ENCODE results near the gene DUOXA2. TPM values are rescaled to one million over a fixed set of nuclear protein-coding genes. Genes with fewer than 3 reads are reported as not detected.

Gene DUOXA2
- total and polyA plus RNA-seq, 2 experiments from 2014 or later: not detected

DNA sequence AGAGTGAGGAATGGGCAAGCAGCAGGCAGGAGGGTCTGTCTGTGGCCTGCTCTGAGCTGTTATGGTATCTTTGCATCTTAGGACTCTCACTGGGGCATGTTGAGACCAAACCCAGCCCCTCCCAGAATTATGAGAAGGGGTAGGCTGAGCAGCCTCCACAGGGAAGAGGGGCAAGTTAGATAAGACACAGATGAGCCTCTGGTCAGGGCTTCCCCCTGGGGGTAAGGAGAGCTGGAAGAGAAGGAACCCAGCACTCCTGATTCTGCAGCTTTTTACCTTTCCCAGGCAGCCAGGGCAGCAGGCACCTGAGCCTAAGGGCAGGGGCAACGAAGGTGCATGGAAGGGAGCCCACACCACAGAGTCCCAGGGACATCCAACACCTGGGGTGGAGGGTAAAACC lies 34.9 kb downstream of the DUOXA2 start:
- H3K4me1 Mint-ChIP-seq: peaks cover 5% of the 10 kb centered on the region; the same call in 1 of the 3 replicates
- Histone ChIP-seq H3K79me2 (replicated peaks; ENCODE audit: insufficient read depth) (no peaks in the 10 kb centered on the region), H3K9me2 (ENCODE audit: insufficient read depth) (no peaks in the 10 kb centered on the region), H3K4me3 (no peak overlapping the region), H3K36me3 (ENCODE audit: insufficient read depth) (no peaks in the 10 kb centered on the region), H3K4me2 (no peak overlapping the region), H3F3A (replicated peaks; ENCODE audit: low read depth) (no peaks in the 10 kb centered on the region), H3K27me3 (ENCODE audit: insufficient read depth) (no peaks in the 10 kb centered on the region), H3K27ac (ENCODE audit: low read depth) (no peak overlapping the region), H3K4me1 (ENCODE audit: insufficient read depth) (no peaks in the 10 kb centered on the region), H4K20me1 (replicated peaks; ENCODE audit: insufficient read depth) (no peaks in the 10 kb centered on the region), H2AFZ (no peak overlapping the region)
- H3K4me3 Mint-ChIP-seq: no peak overlapping the region
- H3K36me3 Mint-ChIP-seq (ENCODE audit: low read depth): no peaks in the 10 kb centered on the region
- TF ChIP-seq, protein P1, sequence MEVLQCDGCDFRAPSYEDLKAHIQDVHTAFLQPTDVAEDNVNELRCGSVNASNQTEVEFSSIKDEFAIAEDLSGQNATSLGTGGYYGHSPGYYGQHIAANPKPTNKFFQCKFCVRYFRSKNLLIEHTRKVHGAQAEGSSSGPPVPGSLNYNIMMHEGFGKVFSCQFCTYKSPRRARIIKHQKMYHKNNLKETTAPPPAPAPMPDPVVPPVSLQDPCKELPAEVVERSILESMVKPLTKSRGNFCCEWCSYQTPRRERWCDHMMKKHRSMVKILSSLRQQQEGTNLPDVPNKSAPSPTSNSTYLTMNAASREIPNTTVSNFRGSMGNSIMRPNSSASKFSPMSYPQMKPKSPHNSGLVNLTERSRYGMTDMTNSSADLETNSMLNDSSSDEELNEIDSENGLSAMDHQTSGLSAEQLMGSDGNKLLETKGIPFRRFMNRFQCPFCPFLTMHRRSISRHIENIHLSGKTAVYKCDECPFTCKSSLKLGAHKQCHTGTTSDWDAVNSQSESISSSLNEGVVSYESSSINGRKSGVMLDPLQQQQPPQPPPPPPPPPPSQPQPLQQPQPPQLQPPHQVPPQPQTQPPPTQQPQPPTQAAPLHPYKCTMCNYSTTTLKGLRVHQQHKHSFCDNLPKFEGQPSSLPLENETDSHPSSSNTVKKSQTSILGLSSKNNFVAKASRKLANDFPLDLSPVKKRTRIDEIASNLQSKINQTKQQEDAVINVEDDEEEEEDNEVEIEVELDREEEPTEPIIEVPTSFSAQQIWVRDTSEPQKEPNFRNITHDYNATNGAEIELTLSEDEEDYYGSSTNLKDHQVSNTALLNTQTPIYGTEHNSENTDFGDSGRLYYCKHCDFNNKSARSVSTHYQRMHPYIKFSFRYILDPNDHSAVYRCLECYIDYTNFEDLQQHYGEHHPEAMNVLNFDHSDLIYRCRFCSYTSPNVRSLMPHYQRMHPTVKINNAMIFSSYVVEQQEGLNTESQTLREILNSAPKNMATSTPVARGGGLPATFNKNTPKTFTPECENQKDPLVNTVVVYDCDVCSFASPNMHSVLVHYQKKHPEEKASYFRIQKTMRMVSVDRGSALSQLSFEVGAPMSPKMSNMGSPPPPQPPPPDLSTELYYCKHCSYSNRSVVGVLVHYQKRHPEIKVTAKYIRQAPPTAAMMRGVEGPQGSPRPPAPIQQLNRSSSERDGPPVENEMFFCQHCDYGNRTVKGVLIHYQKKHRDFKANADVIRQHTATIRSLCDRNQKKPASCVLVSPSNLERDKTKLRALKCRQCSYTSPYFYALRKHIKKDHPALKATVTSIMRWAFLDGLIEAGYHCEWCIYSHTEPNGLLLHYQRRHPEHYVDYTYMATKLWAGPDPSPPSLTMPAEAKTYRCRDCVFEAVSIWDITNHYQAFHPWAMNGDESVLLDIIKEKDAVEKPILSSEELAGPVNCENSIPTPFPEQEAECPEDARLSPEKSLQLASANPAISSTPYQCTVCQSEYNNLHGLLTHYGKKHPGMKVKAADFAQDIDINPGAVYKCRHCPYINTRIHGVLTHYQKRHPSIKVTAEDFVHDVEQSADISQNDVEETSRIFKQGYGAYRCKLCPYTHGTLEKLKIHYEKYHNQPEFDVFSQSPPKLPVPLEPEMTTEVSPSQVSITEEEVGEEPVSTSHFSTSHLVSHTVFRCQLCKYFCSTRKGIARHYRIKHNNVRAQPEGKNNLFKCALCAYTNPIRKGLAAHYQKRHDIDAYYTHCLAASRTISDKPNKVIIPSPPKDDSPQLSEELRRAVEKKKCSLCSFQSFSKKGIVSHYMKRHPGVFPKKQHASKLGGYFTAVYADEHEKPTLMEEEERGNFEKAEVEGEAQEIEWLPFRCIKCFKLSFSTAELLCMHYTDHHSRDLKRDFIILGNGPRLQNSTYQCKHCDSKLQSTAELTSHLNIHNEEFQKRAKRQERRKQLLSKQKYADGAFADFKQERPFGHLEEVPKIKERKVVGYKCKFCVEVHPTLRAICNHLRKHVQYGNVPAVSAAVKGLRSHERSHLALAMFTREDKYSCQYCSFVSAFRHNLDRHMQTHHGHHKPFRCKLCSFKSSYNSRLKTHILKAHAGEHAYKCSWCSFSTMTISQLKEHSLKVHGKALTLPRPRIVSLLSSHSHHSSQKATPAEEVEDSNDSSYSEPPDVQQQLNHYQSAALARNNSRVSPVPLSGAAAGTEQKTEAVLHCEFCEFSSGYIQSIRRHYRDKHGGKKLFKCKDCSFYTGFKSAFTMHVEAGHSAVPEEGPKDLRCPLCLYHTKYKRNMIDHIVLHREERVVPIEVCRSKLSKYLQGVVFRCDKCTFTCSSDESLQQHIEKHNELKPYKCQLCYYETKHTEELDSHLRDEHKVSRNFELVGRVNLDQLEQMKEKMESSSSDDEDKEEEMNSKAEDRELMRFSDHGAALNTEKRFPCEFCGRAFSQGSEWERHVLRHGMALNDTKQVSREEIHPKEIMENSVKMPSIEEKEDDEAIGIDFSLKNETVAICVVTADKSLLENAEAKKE (CRISPR knock-in tag; IDR thresholded peaks at IDR 0.05): no peak
- TF ChIP-seq ZNF114 (CRISPR knock-in tag; IDR thresholded peaks at IDR 0.05): no peak
- TF ChIP-seq, protein P2, sequence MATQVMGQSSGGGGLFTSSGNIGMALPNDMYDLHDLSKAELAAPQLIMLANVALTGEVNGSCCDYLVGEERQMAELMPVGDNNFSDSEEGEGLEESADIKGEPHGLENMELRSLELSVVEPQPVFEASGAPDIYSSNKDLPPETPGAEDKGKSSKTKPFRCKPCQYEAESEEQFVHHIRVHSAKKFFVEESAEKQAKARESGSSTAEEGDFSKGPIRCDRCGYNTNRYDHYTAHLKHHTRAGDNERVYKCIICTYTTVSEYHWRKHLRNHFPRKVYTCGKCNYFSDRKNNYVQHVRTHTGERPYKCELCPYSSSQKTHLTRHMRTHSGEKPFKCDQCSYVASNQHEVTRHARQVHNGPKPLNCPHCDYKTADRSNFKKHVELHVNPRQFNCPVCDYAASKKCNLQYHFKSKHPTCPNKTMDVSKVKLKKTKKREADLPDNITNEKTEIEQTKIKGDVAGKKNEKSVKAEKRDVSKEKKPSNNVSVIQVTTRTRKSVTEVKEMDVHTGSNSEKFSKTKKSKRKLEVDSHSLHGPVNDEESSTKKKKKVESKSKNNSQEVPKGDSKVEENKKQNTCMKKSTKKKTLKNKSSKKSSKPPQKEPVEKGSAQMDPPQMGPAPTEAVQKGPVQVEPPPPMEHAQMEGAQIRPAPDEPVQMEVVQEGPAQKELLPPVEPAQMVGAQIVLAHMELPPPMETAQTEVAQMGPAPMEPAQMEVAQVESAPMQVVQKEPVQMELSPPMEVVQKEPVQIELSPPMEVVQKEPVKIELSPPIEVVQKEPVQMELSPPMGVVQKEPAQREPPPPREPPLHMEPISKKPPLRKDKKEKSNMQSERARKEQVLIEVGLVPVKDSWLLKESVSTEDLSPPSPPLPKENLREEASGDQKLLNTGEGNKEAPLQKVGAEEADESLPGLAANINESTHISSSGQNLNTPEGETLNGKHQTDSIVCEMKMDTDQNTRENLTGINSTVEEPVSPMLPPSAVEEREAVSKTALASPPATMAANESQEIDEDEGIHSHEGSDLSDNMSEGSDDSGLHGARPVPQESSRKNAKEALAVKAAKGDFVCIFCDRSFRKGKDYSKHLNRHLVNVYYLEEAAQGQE (IDR thresholded peaks at IDR 0.05; ENCODE audit: unreplicated experiment): no peak
- no peak for TF ChIP-seq NANOG (IDR thresholded peaks at IDR 0.05; ENCODE audit: borderline replicate concordance)
- TF ChIP-seq EZH2 (IDR thresholded peaks at IDR 0.05; ENCODE audit: low read depth, unreplicated experiment): no peak
- TF ChIP-seq JUNB (IDR thresholded peaks at IDR 0.05; ENCODE audit: unreplicated experiment): no peak
- no peak for TF ChIP-seq EZH2phosphoT487 (IDR thresholded peaks at IDR 0.05; ENCODE audit: unreplicated experiment)
- TF ChIP-seq POLR2AphosphoS5 (IDR thresholded peaks at IDR 0.05; ENCODE audit: low read depth): no peak
- TF ChIP-seq STAT1 (IDR thresholded peaks at IDR 0.05; ENCODE audit: unreplicated experiment): no peak
- no peak for TF ChIP-seq CREB1 (CRISPR knock-in tag; IDR thresholded peaks at IDR 0.05; ENCODE audit: low read depth)
- TF ChIP-seq, protein P3, sequence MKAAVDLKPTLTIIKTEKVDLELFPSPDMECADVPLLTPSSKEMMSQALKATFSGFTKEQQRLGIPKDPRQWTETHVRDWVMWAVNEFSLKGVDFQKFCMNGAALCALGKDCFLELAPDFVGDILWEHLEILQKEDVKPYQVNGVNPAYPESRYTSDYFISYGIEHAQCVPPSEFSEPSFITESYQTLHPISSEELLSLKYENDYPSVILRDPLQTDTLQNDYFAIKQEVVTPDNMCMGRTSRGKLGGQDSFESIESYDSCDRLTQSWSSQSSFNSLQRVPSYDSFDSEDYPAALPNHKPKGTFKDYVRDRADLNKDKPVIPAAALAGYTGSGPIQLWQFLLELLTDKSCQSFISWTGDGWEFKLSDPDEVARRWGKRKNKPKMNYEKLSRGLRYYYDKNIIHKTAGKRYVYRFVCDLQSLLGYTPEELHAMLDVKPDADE (IDR thresholded peaks at IDR 0.05): no peak
- TF ChIP-seq ZNF331 (CRISPR knock-in tag; IDR thresholded peaks at IDR 0.05; ENCODE audit: low read depth): no peak
- TF ChIP-seq, protein P4, sequence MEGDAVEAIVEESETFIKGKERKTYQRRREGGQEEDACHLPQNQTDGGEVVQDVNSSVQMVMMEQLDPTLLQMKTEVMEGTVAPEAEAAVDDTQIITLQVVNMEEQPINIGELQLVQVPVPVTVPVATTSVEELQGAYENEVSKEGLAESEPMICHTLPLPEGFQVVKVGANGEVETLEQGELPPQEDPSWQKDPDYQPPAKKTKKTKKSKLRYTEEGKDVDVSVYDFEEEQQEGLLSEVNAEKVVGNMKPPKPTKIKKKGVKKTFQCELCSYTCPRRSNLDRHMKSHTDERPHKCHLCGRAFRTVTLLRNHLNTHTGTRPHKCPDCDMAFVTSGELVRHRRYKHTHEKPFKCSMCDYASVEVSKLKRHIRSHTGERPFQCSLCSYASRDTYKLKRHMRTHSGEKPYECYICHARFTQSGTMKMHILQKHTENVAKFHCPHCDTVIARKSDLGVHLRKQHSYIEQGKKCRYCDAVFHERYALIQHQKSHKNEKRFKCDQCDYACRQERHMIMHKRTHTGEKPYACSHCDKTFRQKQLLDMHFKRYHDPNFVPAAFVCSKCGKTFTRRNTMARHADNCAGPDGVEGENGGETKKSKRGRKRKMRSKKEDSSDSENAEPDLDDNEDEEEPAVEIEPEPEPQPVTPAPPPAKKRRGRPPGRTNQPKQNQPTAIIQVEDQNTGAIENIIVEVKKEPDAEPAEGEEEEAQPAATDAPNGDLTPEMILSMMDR (conservative IDR thresholded peaks at IDR 0.05; ENCODE audit: low read depth in 2 of 2): no peak
- H3K27ac Mint-ChIP-seq: no peak overlapping the region
- no peaks in the 10 kb centered on the region for H3K27me3 Mint-ChIP-seq (ENCODE audit: insufficient read depth, low read depth, poor library complexity)
- H3K9me3 Mint-ChIP-seq: no peaks in the 10 kb centered on the region
- DNase-seq (ENCODE audit: low spot score) (no peak), ATAC-seq (no peak; the same call in 2 of the 3 replicates)
